NCI-H187 treated with DMSO at 0.1 percent for 48 hours (cell line): ENCODE results near the gene TBL3.

Source experiments
- DNase-seq: peaks from one replicate; lab custom pipeline; 2025; lab: John Stamatoyannopoulos, UW

TBL3 gene

GRCh38 chr16:1964506-1965395, 7.1 kb upstream of the TBL3 start, which contains the start of gene RPS2:
Gene RPS2, minus strand, starts transcription at chr16:1964826. Its CDS starts 201 bp downstream, at chr16:1964625.
- DNase-seq = peak; percentile 98

- DNase-seq = no peak
These were observed 6.4 kb upstream of the TBL3 start for GRCh38 chr16:1965396-1966001.

GRCh38 chr16:1966460-1966859, 5.4 kb upstream of the TBL3 start, which contains the start of gene RNF151:
Gene RNF151, plus strand, starts transcription at chr16:1966856. Its CDS starts 26 bp downstream, at chr16:1966882.
- DNase-seq = no peak

GRCh38 chr16:1968146-1968953, 3.5 kb upstream of the TBL3 start:
- DNase-seq = no peak

GRCh38 chr16:1972490-1972877, 631 bp downstream of the TBL3 start:
- no peak for DNase-seq

- DNase-seq = no peak
These were observed 1.8 kb downstream of the TBL3 start for GRCh38 chr16:1973461-1974156.

GRCh38 chr16:1974157-1975070, 2.6 kb downstream of the TBL3 start:
- DNase-seq = no peak

GRCh38 chr16:1975432-1976215, 3.8 kb downstream of the TBL3 start:
- DNase-seq = no peak

GRCh38 chr16:1976216-1976520, 4.3 kb downstream of the TBL3 start:
- no peak for DNase-seq

- no peak for DNase-seq
These were observed 5.4 kb downstream of the TBL3 start for GRCh38 chr16:1976951-1977874.

- no peak for DNase-seq
These were observed 6.0 kb downstream of the TBL3 start for GRCh38 chr16:1977875-1978268.

- no peak for DNase-seq
These were observed 6.7 kb downstream of the TBL3 start for GRCh38 chr16:1978476-1979120.

- DNase-seq = no peak
These were observed 7.6 kb downstream of the TBL3 start for GRCh38 chr16:1979271-1980029.

- DNase-seq = no peak
These were observed 8.3 kb downstream of the TBL3 start for GRCh38 chr16:1980030-1980769.

- DNase-seq = no peak
These were observed 8.9 kb downstream of the TBL3 start for GRCh38 chr16:1980770-1981087.

GRCh38 chr16:1981398-1981836, 9.6 kb downstream of the TBL3 start, which contains the start of gene NOXO1:
Gene NOXO1, minus strand, starts transcription at chr16:1981469. Its CDS starts 290 bp downstream, at chr16:1981179.
- DNase-seq = no peak

GRCh38 chr16:1982013-1982433, 10.2 kb downstream of the TBL3 start:
- DNase-seq = no peak
